A673 (cell line): ENCODE results near the gene CDK14. TPM values are rescaled to one million over a fixed set of nuclear protein-coding genes. Genes with fewer than 3 reads are reported as not detected.

Source experiments
- BruUV-seq: library from RNA; stranded (reverse); fragments of 400-500 nt; replicated peaks from 2 replicates; lab custom pipeline; 2021; lab: Mats Ljungman, UMichigan
- CTCF ChIA-PET: fragments of 300-600 bp; sonication (Branson Sonifier 250); formaldehyde crosslinking; loops from one replicate; lab custom pipeline; 2022; ENCODE audit warnings: antibody characterized with exemption; lab: Charles Lee
- POLR2A ChIA-PET: fragments of 300-600 bp; sonication (Branson Sonifier 250); formaldehyde crosslinking; loops from one replicate; lab custom pipeline; 2022; ENCODE audit warnings: antibody characterized with exemption; ENCODE audit not compliant: low non-redundant PET; lab: Charles Lee
- DNase-seq: peaks from one replicate; pipeline ENCODE4 v3.0.0-alpha.2; 2015; ENCODE audit warnings: low spot score
- H3K27ac ChIP-seq: fragments of 200-600 bp; sonication (generic); 2 replicates; pipeline ENCODE4 v1.5.1; 2016; ENCODE audit warnings: mixed run types, low read depth, mild to moderate bottlenecking, mixed read lengths, antibody characterized with exemption, low read length; ENCODE audit not compliant: poor library complexity, severe bottlenecking
- H3K27me3 ChIP-seq: fragments of 200-600 bp; sonication (generic); replicated peaks from 2 replicates; pipeline ENCODE4 v1.6.1; 2017; ENCODE audit warnings: mixed run types, low read depth, mild to moderate bottlenecking, mixed read lengths, antibody characterized with exemption, low read length; ENCODE audit not compliant: insufficient read depth, poor library complexity
- H3K36me3 ChIP-seq: fragments of 200-600 bp; sonication (generic); 2 replicates; pipeline ENCODE4 v1.6.1; 2016; ENCODE audit warnings: mixed run types, mild to moderate bottlenecking, mixed read lengths, antibody characterized with exemption, low read length; ENCODE audit not compliant: insufficient read depth, poor library complexity, severe bottlenecking
- H3K4me1 ChIP-seq: fragments of 200-600 bp; sonication (generic); 2 replicates; pipeline ENCODE4 v1.6.1; 2017; ENCODE audit warnings: mixed run types, mild to moderate bottlenecking, mixed read lengths, antibody characterized with exemption, low read length; ENCODE audit not compliant: insufficient read depth, poor library complexity, severe bottlenecking
- H3K4me3 ChIP-seq: fragments of 200-600 bp; sonication (generic); 2 replicates; pipeline ENCODE4 v1.5.1; 2016; ENCODE audit warnings: low read depth, mixed run types, mild to moderate bottlenecking, mixed read lengths, low read length; ENCODE audit not compliant: poor library complexity, severe bottlenecking
- H3K9me3 ChIP-seq: fragments of 200-600 bp; sonication (generic); 2 replicates; pipeline ENCODE4 v1.6.1; 2016; ENCODE audit warnings: mixed run types, low read depth, mild to moderate bottlenecking, mixed read lengths, antibody characterized with exemption, low read length; ENCODE audit not compliant: poor library complexity, severe bottlenecking
- CTCF ChIP-seq: fragments of 300-800, 200-600 bp; sonication (generic); conservative IDR thresholded peaks from 2 replicates; pipeline ENCODE4 v1.5.1; 2017; ENCODE audit warnings: low read depth, mild to moderate bottlenecking, antibody characterized with exemption, low read length, moderate library complexity, mixed read lengths
- EZH2 ChIP-seq: fragments of 200-600 bp; sonication (generic); IDR thresholded peaks from 2 replicates; pipeline ENCODE4 v1.6.1; 2017; ENCODE audit warnings: borderline replicate concordance, low read depth, mild to moderate bottlenecking, mixed read lengths, antibody characterized with exemption, low read length; ENCODE audit not compliant: poor library complexity, severe bottlenecking
- intact Hi-C: fragments of 100-400 bp; cut with micrococcal nuclease; formaldehyde crosslinking; loops from one replicate; pipeline ENCODE4 v1.10.0; 2022; ENCODE audit not compliant: unreplicated experiment
- total RNA-seq: library from RNA; stranded (reverse); gene quantifications from 2 replicates; pipeline ENCODE4 v1.2.3, GENCODE V29; 2021

CDK14 gene
- total RNA-seq, 1 experiment from 2014 or later: 128 TPM

DNA sequence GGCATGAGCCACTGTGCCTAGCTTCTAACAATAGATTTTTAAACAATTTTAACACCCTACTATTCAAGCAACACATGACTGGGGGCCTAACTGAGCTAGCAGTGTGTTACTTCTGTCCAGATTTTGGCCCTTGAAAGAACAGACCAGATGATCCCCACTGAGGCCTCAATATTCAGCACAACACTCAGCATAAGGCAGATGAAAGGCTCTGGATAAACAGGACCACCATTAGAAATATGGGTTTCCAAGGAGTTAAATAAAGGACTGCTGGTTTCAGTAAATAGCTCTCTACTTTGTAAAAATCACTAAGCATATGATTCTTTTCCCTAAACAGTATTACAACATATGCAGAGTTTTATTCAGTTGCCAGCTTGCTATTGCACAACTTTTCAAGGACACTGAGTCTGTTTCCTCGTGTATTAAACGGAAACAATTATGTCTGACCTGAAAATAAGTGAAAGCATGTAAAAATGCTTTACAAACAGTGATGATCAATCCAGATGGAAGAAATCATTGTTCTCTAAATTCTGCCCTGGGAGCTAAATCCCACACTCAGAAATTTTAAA lies 644.3 kb downstream of the CDK14 start:
- Histone ChIP-seq H3K36me3 (no peaks in the 10 kb centered on the region), H3K27me3 (no peaks in the 10 kb centered on the region), H3K4me1 (peaks cover 57% of the 10 kb centered on the region), H3K27ac (peak overlapping the region; percentile 35), H3K9me3 (no peaks in the 10 kb centered on the region), H3K4me3 (no peak overlapping the region)
- ChIA-PET POLR2A (interaction anchor here (0.6 kb wide), 1 partner anchor 538 kb away, joined by 4 read pairs; no protein-coding TSS in a partner anchor), CTCF (no interaction called here)
- peak; percentile 80 for DNase-seq
- BruUV-seq: no TSS peak
- TF ChIP-seq CTCF (no peak), EZH2 (no peak)
- intact Hi-C loops: no loop called here

DNA sequence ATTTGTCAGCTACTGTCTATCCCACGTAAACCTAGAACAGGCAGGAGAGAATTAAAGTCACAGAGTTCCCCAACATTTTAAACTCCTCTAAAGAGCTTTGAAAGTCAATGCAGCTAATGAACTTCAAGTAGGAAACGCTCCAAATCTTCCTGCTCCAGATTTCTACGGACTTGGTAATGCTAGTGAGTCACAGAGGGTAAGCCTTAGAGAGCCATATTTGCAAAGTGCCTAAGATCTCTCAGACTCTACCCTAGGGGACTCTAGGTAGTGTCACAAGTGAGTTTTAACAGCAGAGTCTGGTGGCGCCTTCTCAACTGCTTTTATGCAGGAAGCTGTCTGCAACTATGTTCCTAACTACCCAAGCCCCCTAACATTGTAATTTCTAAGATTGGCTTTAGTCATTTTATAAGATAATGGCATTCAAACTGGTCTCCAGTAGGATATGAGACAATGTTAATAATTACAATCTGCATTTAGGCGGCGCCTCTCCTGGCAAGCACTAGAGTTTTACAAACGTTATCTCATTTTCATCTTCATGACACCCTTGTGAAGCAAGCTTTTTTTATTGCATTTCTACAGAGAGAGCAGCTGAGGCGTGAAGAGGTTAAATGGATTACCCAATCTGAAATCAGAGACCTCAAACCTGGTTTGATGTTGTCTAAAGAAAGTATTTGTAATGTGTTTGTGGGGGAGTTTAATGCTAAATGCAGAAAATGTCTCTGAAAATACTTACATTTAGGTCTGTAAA lies 646.1 kb downstream of the CDK14 start:
- no peak overlapping the region for H3K4me3 ChIP-seq
- POLR2A ChIA-PET: no interaction called here
- peak; percentile 96 for DNase-seq
- TF ChIP-seq CTCF: no peak; the same call in 1 of the 2 replicates
- TF ChIP-seq EZH2: no peak
- intact Hi-C loops: no loop called here
- peaks cover 48% of the 10 kb centered on the region for H3K4me1 ChIP-seq
- no peaks in the 10 kb centered on the region for H3K9me3 ChIP-seq
- CTCF ChIA-PET: interaction anchor here (0.6 kb wide), 1 partner anchor 146 kb away, joined by 3 read pairs; no protein-coding TSS in a partner anchor
- peak overlapping the region; percentile 74 for H3K27ac ChIP-seq
- H3K36me3 ChIP-seq: no peaks in the 10 kb centered on the region
- no peaks in the 10 kb centered on the region for H3K27me3 ChIP-seq
- TSS peak; percentile 58 for BruUV-seq

GRCh38 chr7:91243591-91244301 lies 647.6 kb downstream of the CDK14 start:
- no peak for DNase-seq

More at GRCh38 chr7:91243591-91244301, 647.6 kb downstream of the CDK14 start:
- H3K4me3 ChIP-seq: no peak overlapping the region
- H3K27me3 ChIP-seq: no peaks in the 10 kb centered on the region
- no TSS peak for BruUV-seq
- CTCF ChIA-PET: no interaction called here
- H3K4me1 ChIP-seq: peaks cover 45% of the 10 kb centered on the region
- TF ChIP-seq CTCF: no peak
- no peak for TF ChIP-seq EZH2
- no peaks in the 10 kb centered on the region for H3K9me3 ChIP-seq
- H3K27ac ChIP-seq: no peak overlapping the region
- H3K36me3 ChIP-seq: no peaks in the 10 kb centered on the region
- POLR2A ChIA-PET: no interaction called here
- intact Hi-C loops: no loop called here
